ENCODE results near the gene ZNF638. TPM values are rescaled to one million over a fixed set of nuclear protein-coding genes. Genes with fewer than 3 reads are reported as not detected.

Gene ZNF638
- total and polyA plus RNA-seq, 2 of the 8 experiments (the other 6 are each of a cell fraction or from before 2014, with no cell fraction given), result 45.3 to 143 TPM

GRCh38 chr2:71462056-71462605 is 130.5 kb downstream of the ZNF638 start:
- 0 out of 2 replicates have a peak overlapping the region, but pooled peaks have one; percentile 38 for H2BK15ac ChIP-seq (ENCODE audit: low read length)
- H3K9ac ChIP-seq (replicated peaks in 1 of 4; ENCODE audit: extremely low read depth in 1 of 4, low read depth in 3 of 4, low read length in 3 of 4), result no peak overlapping the region
- H3K9me3 ChIP-seq (ENCODE audit: insufficient read depth in 2 of 2, low read depth in 1 of 2, low read length in 1 of 2), result no peaks in the 10 kb centered on the region
- H3K56ac ChIP-seq (replicated peaks; ENCODE audit: insufficient read length, low read depth, low read length), result no peak overlapping the region
- H3K18ac ChIP-seq (ENCODE audit: extremely low read depth, low read length), result no peak overlapping the region
- DNase-seq (ENCODE audit: low read depth in 1 of 2, low spot score in 2 of 2), result peak in 1 of 2 experiments; percentile 39
- no peak overlapping the region for H3K14ac ChIP-seq (ENCODE audit: insufficient read length)
- CTCF ChIA-PET (ENCODE audit: partially characterized antibody), result interaction anchor here (0.6 to 11.9 kb wide), 19 partner anchors 7 to 318 kb away, joined by 3 to 238 read pairs (median 5); partner anchors contain the start of gene DYSF
- FAIRE-seq, result no peak
- H4K91ac ChIP-seq (replicated peaks; ENCODE audit: insufficient read length, low read length), result no peak overlapping the region
- no peak overlapping the region for H3K27ac ChIP-seq (ENCODE audit: low read depth, low read length)
- no peak overlapping the region for H3K4me2 ChIP-seq (ENCODE audit: insufficient read depth in 1 of 2, low read depth in 2 of 2, low read length in 2 of 2)
- 84% methylated on average over 7 of the region's 8 CpGs; no CpG with 5 or more reads in 1 of the 2 experiments for WGBS, 2 experiments (ENCODE audit: extremely low coverage in 1 of 2, insufficient coverage in 1 of 2, insufficient read length in 1 of 2, insufficient replicate concordance in 2 of 2, low coverage in 1 of 2, low lambda C conversion rate in 2 of 2, missing lambda C conversion rate in 1 of 2)
- H3K4me3 ChIP-seq (ENCODE audit: extremely low read depth in 1 of 4, insufficient read depth in 2 of 4, low read depth in 3 of 4, low read length in 4 of 4), result no peak overlapping the region
- POLR2A ChIA-PET (ENCODE audit: partially characterized antibody), result interaction anchor here (1.0 to 1.2 kb wide), 3 partner anchors 8 to 130 kb away, joined by 3 to 4 read pairs (median 4); partner anchors contain the start of gene DYSF
- H2AK5ac ChIP-seq (ENCODE audit: low read depth, low read length), result no peak overlapping the region
- peak overlapping the region; percentile 41; the same call in 1 of the 2 replicates for H2BK12ac ChIP-seq (ENCODE audit: low read depth, low read length)
- no peak overlapping the region for H3K4ac ChIP-seq (replicated peaks; ENCODE audit: insufficient read length, low read depth, low read length)
- TF ChIP-seq SUZ12 (IDR thresholded peaks at IDR 0.05; ENCODE audit: low read length) (peak; percentile 19; the same call in 1 of the 2 replicates), ATF2 (IDR thresholded peaks at IDR 0.05; ENCODE audit: low read length) (no peak)
- H3K36me3 ChIP-seq (ENCODE audit: control insufficient read depth in 2 of 4, insufficient read depth in 4 of 4, low read length in 3 of 4), result no peaks in the 10 kb centered on the region
- H4K20me1 ChIP-seq (replicated peaks in 1 of 2; ENCODE audit: control insufficient read depth in 1 of 2, insufficient read depth in 2 of 2, low read length in 2 of 2), result peaks cover 11 to 13% of the 10 kb centered on the region in 2 experiments
- no peak overlapping the region for H4K8ac ChIP-seq (ENCODE audit: extremely low read depth, insufficient read depth, low read length)
- H4K5ac ChIP-seq (ENCODE audit: insufficient read length, low read depth, low read length), result no peak overlapping the region
- H3K4me1 ChIP-seq (replicated peaks in 1 of 4; ENCODE audit: control insufficient read depth in 3 of 4, insufficient read depth in 4 of 4, low read length in 3 of 4), result peaks cover 0 to 20% (median 7%) of the 10 kb centered on the region in 4 experiments; a peak in 5 of 7 replicates
- H2BK120ac ChIP-seq (replicated peaks; ENCODE audit: low read depth, low read length), result no peak overlapping the region
- H3K23ac ChIP-seq (ENCODE audit: insufficient read length), result no peak overlapping the region
- no peaks in the 10 kb centered on the region for H3K79me2 ChIP-seq (ENCODE audit: control insufficient read depth in 1 of 2, insufficient read depth in 2 of 2, low read length in 2 of 2)
- no peak overlapping the region for H2BK20ac ChIP-seq (ENCODE audit: low read length)
- peaks cover 15% of the 10 kb centered on the region; the same call in 1 of the 2 replicates for H3K23me2 ChIP-seq (ENCODE audit: low read depth, low read length)
- H3K79me1 ChIP-seq (ENCODE audit: low read depth, low read length), result no peaks in the 10 kb centered on the region
- H2BK5ac ChIP-seq (ENCODE audit: low read depth, low read length), result no peak overlapping the region
- no peak overlapping the region for H2AFZ ChIP-seq (ENCODE audit: low read length)
- peaks cover 34 to 80% (median 71%) of the 10 kb centered on the region in 4 experiments for H3K27me3 ChIP-seq (replicated peaks in 1 of 4; ENCODE audit: control insufficient read depth in 3 of 4, extremely low read depth in 1 of 4, insufficient read depth in 3 of 4, low read length in 3 of 4)

Data from H1 (cell line).